KOPT-K1 (cell line): Measurements from ENCODE around the gene VWA8.

Source experiments
- H3K27ac ChIP-seq: fragments of 200-600 bp; sonication (generic); 2 replicates; pipeline ENCODE4 v1.5.1; 2016; ENCODE audit warnings: antibody characterized with exemption, mild to moderate bottlenecking, low read depth, low read length; ENCODE audit not compliant: poor library complexity, severe bottlenecking
- H3K36me3 ChIP-seq: fragments of 200-600 bp; sonication (generic); 2 replicates; pipeline ENCODE4 v1.5.1; 2017; ENCODE audit warnings: antibody characterized with exemption, mild to moderate bottlenecking, low read length, moderate library complexity; ENCODE audit not compliant: insufficient read depth
- H3K9me3 ChIP-seq: fragments of 200-600 bp; sonication (generic); 2 replicates; pipeline ENCODE4 v1.5.1; 2017; ENCODE audit warnings: antibody characterized with exemption, low read length, mild to moderate bottlenecking; ENCODE audit not compliant: insufficient read depth, poor library complexity, severe bottlenecking

Gene VWA8

GRCh38 chr13:41945926-41946325, 15.0 kb downstream of the VWA8 start:
- H3K36me3 ChIP-seq, result peaks cover 34% of the 10 kb centered on the region
- H3K27ac ChIP-seq, result no peak overlapping the region
- H3K9me3 ChIP-seq, result peaks cover 15% of the 10 kb centered on the region

- H3K9me3 ChIP-seq, result peaks cover 15% of the 10 kb centered on the region
- H3K36me3 ChIP-seq, result peaks cover 34% of the 10 kb centered on the region
- H3K27ac ChIP-seq, result no peak overlapping the region
These were observed 16.1 kb downstream of the VWA8 start for GRCh38 chr13:41944635-41945397.

DNA sequence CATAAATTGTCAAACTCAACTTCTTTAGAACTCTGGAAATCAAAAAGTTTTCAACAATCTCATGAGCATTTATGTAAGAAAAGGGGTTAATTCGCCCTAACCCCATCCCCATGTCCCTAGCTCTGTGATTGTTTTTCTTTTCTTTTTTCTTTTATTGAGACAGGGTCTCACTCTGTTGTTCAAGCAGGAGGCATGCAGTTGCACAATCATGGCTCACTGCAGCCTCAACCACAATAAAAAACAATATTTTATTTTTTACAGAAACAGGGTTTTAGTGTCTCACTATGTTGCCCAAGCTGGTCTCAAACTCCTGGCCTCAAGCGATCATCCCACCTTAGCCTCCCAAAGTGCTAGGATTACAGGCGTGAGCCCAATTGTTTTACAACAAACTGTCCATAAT, 16.7 kb downstream of the VWA8 start:
- no peak overlapping the region for H3K27ac ChIP-seq
- peaks cover 15% of the 10 kb centered on the region for H3K9me3 ChIP-seq

DNA sequence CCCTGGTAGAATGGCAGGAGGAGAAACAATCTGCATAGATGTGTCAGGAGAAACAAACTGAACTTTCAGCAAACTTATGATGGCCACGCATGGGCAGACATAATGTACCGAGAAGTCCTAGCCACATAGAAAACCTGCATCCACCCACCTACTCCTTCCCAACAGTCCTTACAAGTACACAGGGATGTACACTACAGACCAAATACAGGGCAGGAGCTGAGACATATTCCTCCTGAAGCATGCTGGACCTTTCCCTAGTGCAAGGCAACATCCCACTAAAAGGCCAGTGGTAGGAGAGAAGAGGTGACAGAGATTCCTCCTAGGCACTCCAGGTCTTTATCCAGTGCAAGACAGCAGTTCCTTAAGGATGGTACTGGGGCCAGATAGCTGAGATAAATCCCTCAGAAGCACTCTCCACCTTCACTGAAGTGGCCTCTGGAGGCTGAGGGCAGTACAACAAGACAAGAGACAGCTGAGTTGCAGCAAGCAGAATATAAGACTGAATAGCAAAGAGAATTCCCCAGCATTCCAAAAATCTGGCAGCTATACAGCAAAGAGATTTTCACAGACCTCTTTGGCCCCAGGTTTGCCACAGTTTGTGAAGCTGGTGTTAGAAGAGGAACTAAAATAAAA, 18.3 kb downstream of the VWA8 start:
- Histone ChIP-seq H3K9me3 (peaks cover 15% of the 10 kb centered on the region), H3K36me3 (peaks cover 22% of the 10 kb centered on the region; the same call in 1 of the 2 replicates), H3K27ac (no peak overlapping the region)

More for the DNA sequence above, 16.7 kb downstream of the VWA8 start:
- H3K36me3 ChIP-seq, result peaks cover 34% of the 10 kb centered on the region

- H3K9me3 ChIP-seq, result peaks cover 8% of the 10 kb centered on the region
- no peak overlapping the region for H3K27ac ChIP-seq
- H3K36me3 ChIP-seq, result peaks cover 15% of the 10 kb centered on the region; the same call in 1 of the 2 replicates
These were observed 19.7 kb downstream of the VWA8 start for GRCh38 chr13:41941174-41941573.

GRCh38 chr13:41939398-41939797, 21.5 kb downstream of the VWA8 start:
- H3K27ac ChIP-seq, result no peak overlapping the region
- H3K36me3 ChIP-seq, result peaks cover 10% of the 10 kb centered on the region; the same call in 1 of the 2 replicates
- H3K9me3 ChIP-seq, result no peaks in the 10 kb centered on the region

- no peak overlapping the region for H3K27ac ChIP-seq
- peaks cover 10% of the 10 kb centered on the region; the same call in 1 of the 2 replicates for H3K36me3 ChIP-seq
- peaks cover 3% of the 10 kb centered on the region for H3K9me3 ChIP-seq
These were observed 22.0 kb downstream of the VWA8 start for GRCh38 chr13:41938918-41939317.

DNA sequence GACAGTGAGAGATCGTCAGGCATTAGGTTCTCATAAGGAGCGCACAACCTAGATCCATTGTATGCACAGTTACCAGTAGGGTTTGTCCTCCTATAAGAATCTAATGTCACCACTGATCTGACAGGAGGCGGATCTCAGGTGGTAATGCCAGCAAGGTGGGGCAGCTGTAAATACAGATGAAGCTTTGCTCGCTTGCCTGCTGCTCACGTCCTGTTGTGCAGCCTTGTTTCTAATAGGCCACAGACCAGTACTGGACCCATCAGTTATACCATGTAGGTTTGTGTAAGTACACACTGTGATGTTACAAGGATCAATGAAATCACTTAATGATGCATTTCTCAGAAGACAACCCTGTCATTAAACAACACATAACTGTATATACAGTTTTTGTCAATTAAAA, 23.5 kb downstream of the VWA8 start:
- H3K27ac ChIP-seq, result no peak overlapping the region
- peaks cover 3% of the 10 kb centered on the region for H3K9me3 ChIP-seq

GRCh38 chr13:41935501-41935900, 25.4 kb downstream of the VWA8 start:
- Histone ChIP-seq H3K9me3 (peaks cover 3% of the 10 kb centered on the region), H3K36me3 (peaks cover 4% of the 10 kb centered on the region; the same call in 1 of the 2 replicates), H3K27ac (no peak overlapping the region)

More for the DNA sequence above, 23.5 kb downstream of the VWA8 start:
- H3K36me3 ChIP-seq, result peaks cover 6% of the 10 kb centered on the region; the same call in 1 of the 2 replicates

- peaks cover 3% of the 10 kb centered on the region for H3K9me3 ChIP-seq
- H3K36me3 ChIP-seq, result peaks cover 4% of the 10 kb centered on the region; the same call in 1 of the 2 replicates
These were observed 25.9 kb downstream of the VWA8 start for GRCh38 chr13:41934994-41935393.

GRCh38 chr13:41934120-41934519, 26.8 kb downstream of the VWA8 start:
- Histone ChIP-seq H3K9me3 (peaks cover 3% of the 10 kb centered on the region), H3K36me3 (peaks cover 4% of the 10 kb centered on the region; the same call in 1 of the 2 replicates), H3K27ac (no peak overlapping the region)

More at GRCh38 chr13:41934994-41935393, 25.9 kb downstream of the VWA8 start:
- no peak overlapping the region for H3K27ac ChIP-seq

GRCh38 chr13:41931337-41931736, 29.6 kb downstream of the VWA8 start:
- Histone ChIP-seq H3K27ac (no peak overlapping the region), H3K36me3 (peaks cover 1% of the 10 kb centered on the region; the same call in 1 of the 2 replicates), H3K9me3 (peaks cover 18% of the 10 kb centered on the region)

DNA sequence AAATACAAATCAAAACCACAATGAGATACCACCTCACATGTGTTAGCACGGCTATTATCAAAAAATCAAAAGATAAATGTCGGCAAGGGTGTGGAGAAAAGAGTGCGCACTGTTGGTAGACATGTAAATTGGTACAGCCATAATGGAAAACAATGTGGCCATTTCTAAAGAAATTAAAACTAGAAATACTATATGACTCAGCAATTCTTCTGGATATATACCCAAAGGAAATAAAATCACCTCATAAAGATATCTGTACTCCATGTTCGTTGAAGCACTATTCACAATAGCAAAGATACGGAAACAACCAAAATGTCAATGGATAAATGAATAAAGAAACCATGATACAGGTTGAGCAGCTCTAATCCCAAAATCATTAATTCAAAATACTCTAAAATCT, 30.8 kb downstream of the VWA8 start:
- Histone ChIP-seq H3K9me3 (peaks cover 25% of the 10 kb centered on the region), H3K27ac (no peak overlapping the region), H3K36me3 (peaks cover 4% of the 10 kb centered on the region; the same call in 1 of the 2 replicates)

GRCh38 chr13:41928323-41928722, 32.6 kb downstream of the VWA8 start:
- H3K36me3 ChIP-seq, result peaks cover 4% of the 10 kb centered on the region; the same call in 1 of the 2 replicates
- H3K9me3 ChIP-seq, result peaks cover 33% of the 10 kb centered on the region
- peak overlapping the region; percentile 43 for H3K27ac ChIP-seq

GRCh38 chr13:41925014-41925413, 35.9 kb downstream of the VWA8 start:
- H3K27ac ChIP-seq, result no peak overlapping the region
- H3K9me3 ChIP-seq, result peaks cover 35% of the 10 kb centered on the region
- H3K36me3 ChIP-seq, result peaks cover 4% of the 10 kb centered on the region; the same call in 1 of the 2 replicates
